ENCODE results near the gene PAX9.

PAX9 gene

DNA sequence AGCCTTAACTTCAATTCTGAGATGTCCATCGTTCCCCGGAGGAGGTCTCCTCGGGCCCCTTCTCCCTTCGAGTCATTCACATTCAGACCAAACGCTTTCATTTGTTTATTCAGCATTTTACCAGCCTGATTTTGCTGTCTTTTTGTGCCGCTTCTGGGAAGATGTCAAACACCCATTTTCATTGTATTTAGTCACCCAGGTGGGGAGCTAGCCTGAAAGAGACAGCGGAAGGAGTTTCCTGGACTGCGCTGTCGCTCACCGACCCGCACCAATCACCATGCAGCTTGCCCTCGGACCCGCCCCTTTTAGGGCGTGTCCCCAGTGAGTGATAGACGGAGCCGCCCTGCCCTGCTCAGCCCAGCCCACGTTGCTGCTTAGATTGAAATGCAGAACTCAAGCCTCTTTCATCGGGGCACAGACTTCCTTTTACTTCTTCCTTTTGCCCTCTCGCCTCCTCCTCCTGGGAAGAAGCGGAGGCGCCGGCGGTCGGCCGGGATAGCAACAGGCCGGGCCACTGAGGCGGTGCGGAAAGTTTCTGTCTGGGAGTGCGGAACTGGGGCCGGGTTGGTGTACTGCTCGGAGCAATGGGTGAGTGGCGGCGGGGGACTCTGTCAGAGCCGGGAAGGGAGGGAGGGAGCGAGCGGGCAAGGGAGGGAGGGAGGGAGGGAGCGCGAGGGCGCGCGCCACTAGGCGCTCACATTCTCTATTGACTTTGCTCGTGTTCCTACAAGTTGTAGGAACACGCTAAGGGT lies at the start of gene PAX9:
TSS of gene PAX9 (plus strand) at position 355 of the 752 bp plus-strand sequence. CDS start at position 585, 230 bp downstream.
- peak; percentile 82 for DNase-seq

GRCh38 chr14:36617824-36618223 lies 43.8 kb upstream of the PAX9 start:
- no peak for DNase-seq

GRCh38 chr14:36618641-36619040 lies 43.0 kb upstream of the PAX9 start:
- no peak for DNase-seq

DNA sequence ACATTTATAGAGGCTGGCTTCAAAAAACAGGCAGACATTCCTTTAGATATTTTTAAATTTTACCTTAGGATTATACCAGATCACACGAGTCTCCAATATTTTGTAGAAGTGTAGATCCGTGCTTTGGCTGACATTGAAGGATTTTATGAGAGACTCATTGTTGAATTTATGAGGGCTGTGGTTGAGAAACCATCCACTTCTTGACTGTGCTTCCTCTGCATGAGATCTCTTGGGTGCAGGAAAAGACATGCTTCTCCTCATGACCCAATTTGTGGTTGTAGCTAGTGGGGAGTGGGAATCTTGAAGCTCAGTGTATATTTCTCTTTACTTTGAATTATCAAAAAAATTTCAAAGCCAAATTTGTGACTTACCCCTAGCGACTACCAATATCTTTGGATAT lies 42.5 kb upstream of the PAX9 start:
- no peak for DNase-seq

- DNase-seq = no peak
Measured at GRCh38 chr14:36619853-36620252, 41.8 kb upstream of the PAX9 start.

- no peak for DNase-seq
Measured at GRCh38 chr14:36625014-36625413, 36.6 kb upstream of the PAX9 start.

GRCh38 chr14:36625436-36625835 lies 36.2 kb upstream of the PAX9 start:
- no peak for DNase-seq

DNA sequence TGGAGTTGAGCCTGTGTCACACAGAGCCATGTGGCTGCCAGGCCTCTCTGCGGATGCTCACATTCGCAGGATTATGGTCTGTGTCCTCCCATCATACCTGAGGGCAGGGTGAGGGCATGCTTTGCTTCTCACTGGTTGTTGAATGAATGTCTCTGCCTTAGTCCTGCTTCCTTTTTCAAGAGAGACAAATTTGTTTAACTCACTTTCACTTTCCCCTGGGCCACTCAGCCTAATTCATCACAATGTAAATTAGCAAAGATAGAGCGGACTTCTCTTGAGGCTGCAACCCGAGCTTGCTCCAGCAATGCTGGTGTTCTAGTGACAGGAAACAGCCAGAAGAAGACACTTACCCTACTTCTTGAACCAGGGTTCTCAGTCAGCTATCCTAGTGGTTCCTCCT lies 35.5 kb upstream of the PAX9 start:
- no peak for DNase-seq

- no peak for DNase-seq
Measured at GRCh38 chr14:36627981-36628380, 33.7 kb upstream of the PAX9 start.

DNA sequence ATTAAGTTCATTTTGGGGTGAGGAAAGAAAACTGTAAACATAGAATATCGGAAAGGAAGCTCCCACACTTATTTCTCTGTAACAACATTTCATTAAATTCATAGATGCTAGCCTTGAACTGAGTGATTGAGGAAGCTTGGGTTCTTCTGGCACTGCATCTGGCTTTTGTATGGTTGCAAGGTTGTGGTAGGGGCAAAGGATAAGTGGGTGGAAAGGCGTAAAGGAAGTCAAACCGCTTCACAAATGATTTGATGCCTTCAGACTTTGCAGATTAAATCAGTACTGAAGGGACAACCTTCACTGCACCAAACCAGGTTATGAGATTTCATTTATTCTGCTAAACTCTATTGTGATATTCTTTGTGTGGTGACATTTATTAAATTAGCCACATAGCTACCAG lies 28.1 kb upstream of the PAX9 start:
- DNase-seq = no peak

DNA sequence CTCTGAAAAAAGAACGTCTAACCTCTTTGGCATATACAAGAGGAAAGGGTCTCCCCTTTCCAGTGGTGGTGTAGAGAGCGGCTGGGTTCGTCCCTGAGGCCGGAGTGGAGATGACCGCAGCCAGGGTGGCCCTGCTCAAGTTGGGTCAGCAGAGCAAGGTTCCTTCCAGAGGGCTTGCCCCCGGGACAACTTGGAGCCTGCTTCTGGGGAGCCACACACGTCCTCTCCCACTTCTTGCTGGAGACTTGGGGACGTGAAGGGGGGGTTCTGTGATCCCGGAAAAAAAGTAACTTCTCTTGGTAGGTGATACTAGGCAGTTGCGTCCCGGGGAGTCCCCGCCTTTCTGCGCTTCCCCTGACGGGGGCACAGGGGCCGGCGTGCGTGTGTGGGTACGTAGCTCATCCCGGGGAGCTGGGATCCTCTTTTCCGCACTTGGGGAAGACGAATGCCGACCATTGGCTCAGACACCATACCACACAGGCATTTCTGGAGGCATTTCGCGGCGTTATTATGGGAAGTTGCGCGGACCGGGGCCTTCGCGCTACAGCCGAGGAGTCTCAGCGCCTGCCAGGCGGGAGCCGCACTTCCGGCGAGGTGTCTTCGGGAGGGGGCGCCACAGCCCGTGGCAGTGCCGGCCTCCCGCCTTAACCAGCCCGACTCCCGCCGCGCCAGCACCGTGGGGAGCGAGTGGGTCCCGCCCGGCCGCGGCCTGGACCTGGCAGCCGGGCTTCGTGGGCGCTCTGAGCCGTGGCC lies 14.8 kb upstream of the PAX9 start:
- DNase-seq = no peak

DNA sequence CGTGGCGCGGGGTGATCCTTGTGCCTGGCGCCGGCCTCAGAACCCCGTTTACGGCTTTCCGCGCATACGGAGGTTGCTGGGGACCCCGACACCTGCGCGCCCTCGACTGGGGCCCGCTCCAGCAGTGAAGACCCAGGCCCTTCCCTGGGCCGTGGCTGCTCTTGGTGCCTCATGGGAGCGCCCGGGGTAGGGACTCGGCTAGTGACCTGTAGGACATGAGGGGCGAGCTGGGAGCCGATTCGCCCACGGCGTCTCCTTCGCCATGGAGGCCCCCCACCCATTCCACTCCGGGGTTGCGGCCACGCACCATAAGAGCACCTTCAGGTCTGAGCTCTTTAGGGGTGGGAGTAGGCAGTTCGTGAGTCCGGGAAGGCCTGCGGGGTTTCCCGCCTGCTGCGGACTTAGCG lies 14.2 kb upstream of the PAX9 start:
- DNase-seq = no peak

GRCh38 chr14:36647824-36648753 lies 13.6 kb upstream of the PAX9 start:
- no peak for DNase-seq

- no peak for DNase-seq
Measured at GRCh38 chr14:36649872-36650650, 11.6 kb upstream of the PAX9 start.

GRCh38 chr14:36652542-36653201 lies 9.0 kb upstream of the PAX9 start:
- DNase-seq = no peak

- DNase-seq = no peak
Measured at GRCh38 chr14:36653413-36653812, 8.2 kb upstream of the PAX9 start.

DNA sequence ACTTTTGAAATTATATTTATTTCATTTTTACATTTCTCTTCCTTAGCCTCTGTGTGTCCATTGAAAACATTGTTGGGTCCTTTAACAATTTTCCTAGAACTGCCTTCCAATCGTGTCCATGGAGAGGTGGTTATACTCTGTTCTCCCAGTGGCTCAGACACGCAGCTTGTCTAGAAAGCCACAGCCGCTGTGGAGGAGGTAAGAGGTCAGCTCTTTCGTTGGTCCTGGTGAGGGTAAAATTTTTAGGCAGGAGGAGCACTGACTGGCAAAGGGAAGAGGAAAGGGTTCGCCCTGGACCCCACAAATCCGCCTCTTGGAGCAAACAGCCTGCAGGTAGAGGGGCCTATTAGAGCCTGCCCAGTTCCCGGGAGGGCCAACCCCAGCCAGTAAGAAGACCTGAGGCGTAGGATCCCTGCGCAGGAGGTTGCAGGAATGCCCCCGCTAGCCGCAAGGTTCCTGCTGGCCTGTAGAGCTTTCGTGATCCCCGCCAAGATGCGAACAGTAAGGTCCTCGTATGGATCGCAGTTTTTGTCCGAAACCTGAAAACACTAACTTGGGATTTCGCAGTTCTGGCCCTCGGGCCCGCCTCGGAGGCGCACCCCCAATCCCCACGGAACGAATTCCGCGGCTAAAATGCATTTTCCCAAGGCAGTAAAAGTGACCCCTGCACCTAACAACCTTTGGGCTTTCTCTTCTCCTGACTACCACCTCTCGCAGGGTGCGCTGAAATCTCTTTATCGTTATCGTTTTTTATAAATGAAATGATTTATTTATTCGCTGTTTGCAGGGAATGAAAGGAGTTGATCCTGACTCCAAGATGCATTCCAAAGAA lies 7.5 kb upstream of the PAX9 start:
- no peak for DNase-seq

DNA sequence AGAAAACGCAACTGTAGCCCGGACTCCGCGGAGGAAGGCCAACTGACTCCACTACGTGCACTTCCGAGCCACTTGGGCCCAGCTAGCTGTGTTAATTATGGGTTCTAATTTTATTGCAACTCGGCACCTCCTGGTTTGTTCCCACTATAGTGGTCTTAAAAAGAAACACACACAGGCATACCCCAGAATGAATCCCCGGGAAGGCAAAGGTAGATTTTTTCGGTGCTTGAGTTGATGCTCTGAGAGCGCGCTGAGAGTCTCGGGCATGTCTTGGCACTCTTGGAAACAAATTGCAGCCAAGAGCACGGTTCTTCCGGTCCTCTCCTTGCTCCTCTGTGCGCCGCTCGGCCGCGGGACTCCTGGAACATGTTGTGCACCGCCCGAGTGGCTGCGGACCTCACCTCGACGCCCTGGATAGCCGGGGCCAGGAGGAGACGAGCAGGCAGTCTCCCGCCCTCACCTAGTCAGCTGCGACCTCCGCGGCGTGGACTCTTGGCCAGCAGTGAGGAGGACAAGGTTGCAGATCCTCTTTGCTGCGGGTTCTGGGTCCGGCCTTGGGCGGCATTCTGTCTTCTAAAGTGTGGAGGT lies 6.8 kb upstream of the PAX9 start:
- DNase-seq = no peak

DNA sequence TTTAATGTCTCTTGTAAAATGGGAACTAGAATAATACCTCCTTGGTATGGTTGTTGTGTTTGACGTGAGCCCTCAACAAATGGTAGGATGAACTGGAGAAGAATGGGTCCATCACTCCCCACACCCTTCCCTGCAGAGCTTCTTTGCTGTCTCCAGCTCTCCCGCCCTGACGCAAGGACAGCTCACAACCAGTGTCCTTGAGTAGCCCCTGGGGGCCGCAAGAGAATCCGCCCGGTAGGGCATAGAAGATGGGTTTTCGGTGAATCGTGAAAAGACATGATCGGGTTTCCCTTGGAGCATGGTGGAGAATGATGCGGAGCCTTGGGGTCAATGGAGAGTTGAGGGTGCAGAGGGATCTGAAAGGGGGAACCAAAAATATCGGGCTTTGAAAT lies 6.1 kb upstream of the PAX9 start:
- no peak for DNase-seq

DNA sequence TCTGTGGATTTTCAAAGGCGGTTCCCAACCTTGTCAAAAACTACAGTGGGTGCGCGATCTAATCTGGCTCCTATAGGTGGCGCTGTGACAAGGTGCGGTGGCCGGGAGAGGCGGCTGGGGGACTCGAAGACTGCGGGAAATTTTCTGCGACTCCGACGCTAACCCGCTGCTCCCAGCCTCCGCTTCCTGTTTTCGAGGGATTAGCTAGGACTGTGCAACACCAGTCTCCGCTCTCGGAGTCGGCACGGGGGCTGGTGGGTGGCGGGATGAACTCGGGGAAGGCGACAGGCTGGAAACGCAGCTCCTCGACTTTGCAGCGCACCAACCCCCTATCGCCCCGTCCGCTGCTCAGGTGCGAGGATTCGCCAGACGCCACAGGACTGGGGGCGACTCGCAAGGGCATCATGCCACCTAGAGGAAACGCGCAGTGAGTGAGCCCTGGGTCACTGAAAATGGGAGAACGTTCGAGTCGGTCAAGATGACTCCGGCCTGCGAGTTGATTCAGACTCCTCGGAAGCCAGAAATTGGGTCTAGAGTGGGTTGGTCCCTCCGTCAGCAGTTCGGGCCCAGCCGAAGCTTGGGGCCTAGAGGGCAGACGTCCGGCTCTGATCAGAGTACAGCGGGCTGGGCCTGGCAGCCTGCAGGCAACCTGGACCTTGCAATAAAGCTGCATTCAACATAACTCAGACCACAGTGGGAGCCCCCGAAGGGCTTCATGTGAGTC lies 5.5 kb upstream of the PAX9 start:
- no peak for DNase-seq

Measured in T1000 (cell line).